Stimulated activated naive CD4-positive, alpha-beta T cell treated with Interleukin-2 at 50 U/mL for 16 hours (primary cell): ENCODE measurements around the gene RASGRP1.

Experiments used
- DNase-seq: peaks from one replicate; lab custom pipeline; 2025; lab: John Stamatoyannopoulos, UW

RASGRP1 gene

GRCh38 chr15:38458646-38459045 is 106.0 kb downstream of the RASGRP1 start:
- DNase-seq: no peak

- no peak for DNase-seq
Observed at GRCh38 chr15:38455092-38455491, 109.5 kb downstream of the RASGRP1 start.

DNA sequence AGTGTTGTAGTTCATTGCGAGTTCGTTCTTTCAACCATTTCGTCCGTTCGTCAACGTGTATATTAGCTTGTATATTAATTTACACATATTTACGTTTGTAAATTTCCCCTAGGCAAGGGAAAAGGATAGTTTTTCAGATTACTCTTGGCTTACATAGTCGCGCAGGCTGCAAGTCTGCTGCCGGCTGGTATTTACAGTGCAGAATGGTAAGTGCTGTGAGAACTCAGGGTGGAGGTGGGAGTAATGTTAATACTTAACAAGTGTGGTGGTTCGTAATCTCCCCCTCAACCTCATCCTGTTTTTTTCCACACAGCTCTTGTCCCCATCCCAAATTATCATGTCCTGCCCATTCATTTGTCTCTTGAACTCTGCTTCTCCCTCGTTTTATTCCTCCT is 109.9 kb downstream of the RASGRP1 start:
- DNase-seq: no peak

DNA sequence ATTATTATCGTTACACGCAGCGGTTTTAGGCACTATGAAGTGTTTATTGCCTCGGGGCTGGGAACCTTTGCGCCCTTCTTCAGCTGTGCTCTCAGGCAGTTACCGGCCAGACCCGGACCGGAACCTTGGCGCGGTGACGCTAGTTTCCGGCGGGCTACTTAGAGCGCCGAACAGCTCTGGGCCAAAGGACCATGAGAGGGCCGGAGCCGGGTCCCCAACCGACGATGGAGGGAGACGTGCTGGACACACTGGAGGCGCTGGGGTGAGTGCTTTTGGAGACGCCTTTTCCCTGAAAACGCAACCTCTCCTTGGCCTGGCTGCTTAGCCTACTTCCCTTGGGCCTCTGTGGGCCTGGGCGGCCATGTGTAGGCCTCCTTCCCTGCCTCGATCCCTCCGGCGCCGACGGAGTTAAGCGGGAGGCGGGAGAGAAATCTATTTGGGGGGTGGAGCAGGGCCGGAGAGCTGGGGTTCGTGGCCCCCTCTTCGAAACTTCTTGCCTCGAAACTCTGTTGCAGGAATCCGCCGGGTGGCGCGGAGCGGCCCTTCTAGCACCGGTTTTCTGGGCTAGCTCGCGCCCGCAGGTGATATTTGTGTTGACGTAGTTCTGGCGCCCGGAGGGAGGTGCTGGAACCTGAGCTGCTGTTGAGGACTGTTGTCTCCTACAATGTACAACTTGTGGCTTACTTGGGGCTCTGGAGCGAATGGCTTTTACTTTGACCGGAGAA is 110.5 kb downstream of the RASGRP1 start, which contains the start of gene FAM98B:
Gene FAM98B, plus strand, starts transcription at position 157 of the 725 bp plus-strand sequence. Its CDS starts 35 bp downstream, at position 192.
- DNase-seq: peak; percentile 80

GRCh38 chr15:38441130-38441519 is 123.5 kb downstream of the RASGRP1 start:
- DNase-seq: no peak

DNA sequence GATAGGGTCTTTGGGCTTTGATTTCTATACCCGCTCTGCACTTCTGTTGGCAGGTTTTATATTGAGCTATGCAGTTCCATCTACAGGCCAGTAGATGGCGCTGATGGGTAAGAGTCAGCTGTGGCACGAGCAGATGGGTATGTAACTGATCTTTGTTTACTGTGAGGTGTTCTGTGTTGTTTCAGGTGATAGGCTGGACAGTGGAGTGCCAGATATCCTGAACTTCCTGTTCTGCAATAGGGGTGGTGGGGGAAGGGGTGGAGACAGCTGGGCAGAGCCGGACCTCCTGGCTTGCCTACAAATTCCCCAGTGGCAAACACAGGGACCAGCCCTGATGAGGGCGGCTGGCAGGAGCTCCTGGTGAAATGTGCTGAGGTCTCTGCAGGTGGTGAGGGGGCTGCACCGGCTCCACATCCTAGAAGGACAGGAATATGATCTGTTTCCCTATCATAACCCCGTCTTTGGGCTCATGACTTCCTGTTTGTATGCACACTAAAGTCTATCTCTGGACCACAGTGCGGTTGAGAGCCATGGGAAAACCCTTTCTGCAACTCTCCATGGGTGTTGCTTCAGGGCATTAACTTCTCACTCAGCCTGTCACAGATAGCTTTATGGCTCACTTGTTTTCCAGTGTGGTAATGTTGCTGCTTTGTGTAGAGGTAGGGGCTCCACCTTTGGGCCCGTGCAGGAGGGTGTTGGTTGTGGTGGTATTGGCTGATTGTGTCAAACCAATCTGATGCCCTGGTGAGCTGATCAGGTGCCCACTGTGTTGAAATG is 124.1 kb downstream of the RASGRP1 start:
- peak; percentile 11 for DNase-seq
